Stimulated activated CD8-positive, alpha-beta memory T cell treated with anti-CD3 and anti-CD28 coated beads, Interleukin-4, amount 100 ng/mL, for 1 hour (primary cell): ENCODE data around the gene SUMO1.

ENCODE experiments used
- DNase-seq, 2 donors: peaks; one replicate each; pipeline ENCODE4 v3.0.0-alpha.2; 2020; ENCODE audit warnings: low read depth in 2 of 2, low spot score in 1 of 2

Gene SUMO1

GRCh38 chr2:202157211-202157990 lies 81.0 kb downstream of the SUMO1 start:
- DNase-seq, result no peak
